Common myeloid progenitor, CD34-positive (primary cell): Measurements from ENCODE around the gene NOL9.

Experiments used
- CTCF ChIA-PET: fragments of 350-600 bp; sonication (Branson Sonifier 250); formaldehyde crosslinking; loops from one replicate; lab custom pipeline; 2021; ENCODE audit warnings: antibody characterized with exemption; lab: Charles Lee
- POLR2A ChIA-PET: fragments of 350-600 bp; sonication (Branson Sonifier 250); formaldehyde crosslinking; loops from one replicate; lab custom pipeline; 2021; ENCODE audit warnings: antibody characterized with exemption; lab: Charles Lee
- DNase-seq, 3 donors: peaks; one replicate each; pipeline versions ENCODE4 v3.0.0 to v3.0.0-alpha.2; 2013
- H3K27ac ChIP-seq, 2 experiments: 1 replicate in 1 of 2; 2 replicates in 1 of 2; pipeline ENCODE4 v1.7.0; 2013; ENCODE audit warnings: inconsistent platforms in 2 of 2, low read length in 2 of 2, mild to moderate bottlenecking in 2 of 2, low read depth in 1 of 2, moderate library complexity in 1 of 2; ENCODE audit not compliant: severe bottlenecking in 2 of 2, insufficient read depth in 1 of 2, poor library complexity in 1 of 2
- H3K27me3 ChIP-seq, 5 experiments: replicated peaks in 2 of 5; 1 replicate in 3 of 5; 2 replicates in 2 of 5; pipeline versions ENCODE4 v1.6.1 to v1.7.0; 2013; ENCODE audit warnings: low read length in 4 of 5, mild to moderate bottlenecking in 2 of 5, moderate library complexity in 2 of 5, inconsistent platforms in 1 of 5; ENCODE audit not compliant: insufficient read depth in 5 of 5, control insufficient read depth in 4 of 5
- H3K36me3 ChIP-seq, 4 experiments: 1 replicate in 2 of 4; 2 replicates in 2 of 4; pipeline versions ENCODE4 v1.6.1 to v1.7.0; 2013; ENCODE audit warnings: low read length in 3 of 4, control low read depth in 1 of 4, mild to moderate bottlenecking in 1 of 4; ENCODE audit not compliant: control insufficient read depth in 4 of 4, insufficient read depth in 4 of 4
- H3K4me1 ChIP-seq, 4 experiments: 1 replicate in 3 of 4; 2 replicates in 1 of 4; pipeline versions ENCODE4 v1.6.1 to v1.7.1; 2013; ENCODE audit warnings: low read length in 3 of 4, mild to moderate bottlenecking in 3 of 4, control low read depth in 1 of 4, inconsistent platforms in 1 of 4, moderate library complexity in 1 of 4; ENCODE audit not compliant: control insufficient read depth in 4 of 4, insufficient read depth in 4 of 4; ENCODE audit errors: control extremely low read depth in 1 of 4
- H3K4me3 ChIP-seq, 7 experiments: 1 replicate in 4 of 7; 2 replicates in 3 of 7; pipeline versions ENCODE4 v1.5.1 to v1.7.0; 2013; ENCODE audit warnings: mild to moderate bottlenecking in 7 of 7, low read length in 6 of 7, moderate library complexity in 6 of 7, inconsistent platforms in 2 of 7, low read depth in 2 of 7, control low read depth in 1 of 7; ENCODE audit not compliant: insufficient read depth in 4 of 7, control insufficient read depth in 1 of 7; ENCODE audit errors: extremely low read depth in 1 of 7
- H3K9me3 ChIP-seq, 5 experiments: 1 replicate in 4 of 5; 2 replicates in 1 of 5; pipeline versions ENCODE4 v1.6.1 to v1.7.1; 2013; ENCODE audit warnings: low read length in 4 of 5, mild to moderate bottlenecking in 2 of 5, inconsistent platforms in 1 of 5, low read depth in 1 of 5, moderate library complexity in 1 of 5; ENCODE audit not compliant: control insufficient read depth in 4 of 5, insufficient read depth in 2 of 5; ENCODE audit errors: control extremely low read depth in 1 of 5
- WGBS: methylation state at CpG from one replicate; pipeline ENCODE4 v1.1.5; 2013; ENCODE audit not compliant: insufficient coverage; 5-methylcytosine and 5-hydroxymethylcytosine counted together

NOL9 gene

DNA sequence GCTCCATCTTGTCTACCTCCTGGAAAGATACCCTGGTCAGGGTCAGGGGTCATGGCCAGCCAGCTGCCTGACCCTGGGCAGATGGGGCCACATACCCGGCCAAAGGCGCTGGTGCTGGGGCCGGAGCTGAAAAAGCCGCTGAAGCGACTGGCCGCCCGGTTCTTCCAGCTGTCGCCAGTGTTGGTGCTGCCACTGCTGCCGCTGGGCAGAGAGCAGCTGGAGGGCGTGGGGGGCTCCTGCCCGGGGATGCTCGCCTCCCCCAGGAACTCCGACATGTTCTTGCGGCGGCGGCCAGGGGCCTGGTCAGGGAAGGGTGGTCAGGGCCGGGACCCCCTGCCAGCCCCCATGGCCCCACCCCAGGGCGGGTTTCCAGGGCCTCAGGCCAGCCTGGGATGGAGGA is 81.2 kb downstream of the NOL9 start:
- DNase-seq: no peak
- POLR2A ChIA-PET: no interaction called here
- no peak overlapping the region for H3K27ac ChIP-seq
- H3K36me3 ChIP-seq: no peaks in the 10 kb centered on the region
- H3K4me3 ChIP-seq: no peak overlapping the region
- no peaks in the 10 kb centered on the region for H3K9me3 ChIP-seq
- peaks cover 0 to 4% (median 0%) of the 10 kb centered on the region in 5 experiments for H3K27me3 ChIP-seq
- CTCF ChIA-PET: interaction anchor here (0.7 to 2.7 kb wide), 8 partner anchors 10 to 233 kb away, joined by 3 to 7 read pairs (median 4); no protein-coding TSS in a partner anchor
- no peaks in the 10 kb centered on the region for H3K4me1 ChIP-seq
- 98% methylated on average over 14 of the region's 18 CpGs for WGBS

GRCh38 chr1:6472391-6472790 is 81.9 kb downstream of the NOL9 start:
- no peak overlapping the region for H3K27ac ChIP-seq
- 91% methylated on average over 10 of the region's 10 CpGs for WGBS
- H3K36me3 ChIP-seq: no peaks in the 10 kb centered on the region
- H3K4me1 ChIP-seq: no peaks in the 10 kb centered on the region
- ChIA-PET POLR2A (no interaction called here), CTCF (interaction anchor here (0.7 to 2.7 kb wide), 9 partner anchors 9 to 232 kb away, joined by 3 to 7 read pairs (median 4); no protein-coding TSS in a partner anchor)
- no peak overlapping the region for H3K4me3 ChIP-seq
- H3K9me3 ChIP-seq: no peaks in the 10 kb centered on the region
- peaks cover 0 to 4% (median 0%) of the 10 kb centered on the region in 5 experiments for H3K27me3 ChIP-seq
- DNase-seq: no peak

GRCh38 chr1:6471970-6472368 is 82.3 kb downstream of the NOL9 start:
- WGBS: 97% methylated on average over 6 of the region's 7 CpGs
- POLR2A ChIA-PET: no interaction called here

More at GRCh38 chr1:6471970-6472368, 82.3 kb downstream of the NOL9 start:
- Histone ChIP-seq H3K9me3 (no peaks in the 10 kb centered on the region), H3K27me3 (peaks cover 0 to 8% (median 0%) of the 10 kb centered on the region in 5 experiments), H3K4me3 (no peak overlapping the region), H3K27ac (no peak overlapping the region), H3K36me3 (no peaks in the 10 kb centered on the region), H3K4me1 (no peaks in the 10 kb centered on the region)
- CTCF ChIA-PET: interaction anchor here (1.0 to 2.7 kb wide), 6 partner anchors 8 to 67 kb away, joined by 3 to 7 read pairs (median 5); no protein-coding TSS in a partner anchor
- no peak for DNase-seq
